Central memory CD4-positive, alpha-beta T cell (primary cell): ENCODE results near the gene THSD8.
"Not testable (repeated sequence)": the region's sequence is repeated elsewhere in the genome, so short reads cannot be mapped to it uniquely, and the experiment has no call there.

Experiments
- DNase-seq: peaks from one replicate; pipeline ENCODE4 v3.0.0; 2022

Gene THSD8

GRCh38 chr19:12825254-12826131 is 23.6 kb downstream of the THSD8 start:
- DNase-seq: no peak

DNA sequence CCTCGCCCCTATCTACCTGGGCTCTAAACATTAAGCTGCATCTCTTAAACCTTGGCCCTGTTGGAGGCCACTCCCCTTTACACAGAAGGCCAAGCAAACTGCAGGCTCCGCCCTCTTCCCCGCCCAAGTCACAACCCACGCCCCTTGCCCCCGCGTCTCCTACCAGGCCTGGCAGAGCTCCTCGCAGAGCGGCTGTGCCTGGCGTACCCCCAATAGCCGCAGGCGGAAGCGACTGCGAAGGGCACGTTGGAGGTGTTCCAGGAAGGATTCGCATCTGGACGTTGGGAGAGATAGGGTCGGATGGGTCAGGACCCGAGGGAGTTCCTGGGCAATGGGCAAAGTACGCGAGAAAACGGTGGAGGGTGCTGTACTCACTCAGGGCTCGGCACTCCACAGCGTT is 26.6 kb downstream of the THSD8 start:
- no peak for DNase-seq

DNA sequence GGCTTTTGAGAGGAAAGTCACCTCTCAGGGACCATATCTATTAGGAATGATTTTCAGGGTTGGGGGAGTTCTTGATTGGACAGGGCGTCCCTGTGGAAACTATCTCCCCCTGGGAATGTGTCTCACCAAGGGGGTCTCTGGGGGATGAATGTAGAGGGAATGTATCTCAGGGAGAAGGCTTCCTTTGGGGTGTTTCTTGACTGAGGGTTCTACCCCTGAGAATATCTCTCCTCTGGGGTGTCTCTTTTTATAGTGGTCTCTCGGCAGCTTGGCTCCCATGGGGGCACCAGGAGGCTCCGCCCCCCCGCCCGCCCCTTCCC is 31.5 kb downstream of the THSD8 start:
- DNase-seq: no peak

GRCh38 chr19:12833738-12834565 is 32.1 kb downstream of the THSD8 start:
- no peak for DNase-seq

DNA sequence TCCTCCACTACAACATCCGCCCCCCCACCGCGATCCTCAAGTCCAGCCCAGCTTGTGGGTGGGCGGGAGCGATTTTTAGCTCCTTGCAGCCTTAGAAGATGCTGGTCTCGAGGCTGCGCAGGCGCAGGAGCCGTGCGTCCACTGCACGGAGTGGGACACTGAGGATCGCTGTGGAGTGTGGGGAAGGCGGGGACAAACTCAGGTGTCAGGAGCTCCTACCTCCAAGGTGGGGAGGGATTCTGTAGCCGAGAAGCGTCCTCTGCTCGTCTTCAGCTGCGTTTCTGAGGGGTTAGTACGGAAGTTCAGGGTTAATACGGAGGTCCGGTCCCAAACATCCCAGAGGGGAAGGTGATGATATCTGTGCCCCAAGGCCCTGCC is 32.7 kb downstream of the THSD8 start, which contains the start of gene RTBDN:
Gene RTBDN, minus strand, starts transcription at position 14 of the 378 bp plus-strand sequence. CDS start 4,600 bp downstream, outside the sequence.
- DNase-seq: no peak

DNA sequence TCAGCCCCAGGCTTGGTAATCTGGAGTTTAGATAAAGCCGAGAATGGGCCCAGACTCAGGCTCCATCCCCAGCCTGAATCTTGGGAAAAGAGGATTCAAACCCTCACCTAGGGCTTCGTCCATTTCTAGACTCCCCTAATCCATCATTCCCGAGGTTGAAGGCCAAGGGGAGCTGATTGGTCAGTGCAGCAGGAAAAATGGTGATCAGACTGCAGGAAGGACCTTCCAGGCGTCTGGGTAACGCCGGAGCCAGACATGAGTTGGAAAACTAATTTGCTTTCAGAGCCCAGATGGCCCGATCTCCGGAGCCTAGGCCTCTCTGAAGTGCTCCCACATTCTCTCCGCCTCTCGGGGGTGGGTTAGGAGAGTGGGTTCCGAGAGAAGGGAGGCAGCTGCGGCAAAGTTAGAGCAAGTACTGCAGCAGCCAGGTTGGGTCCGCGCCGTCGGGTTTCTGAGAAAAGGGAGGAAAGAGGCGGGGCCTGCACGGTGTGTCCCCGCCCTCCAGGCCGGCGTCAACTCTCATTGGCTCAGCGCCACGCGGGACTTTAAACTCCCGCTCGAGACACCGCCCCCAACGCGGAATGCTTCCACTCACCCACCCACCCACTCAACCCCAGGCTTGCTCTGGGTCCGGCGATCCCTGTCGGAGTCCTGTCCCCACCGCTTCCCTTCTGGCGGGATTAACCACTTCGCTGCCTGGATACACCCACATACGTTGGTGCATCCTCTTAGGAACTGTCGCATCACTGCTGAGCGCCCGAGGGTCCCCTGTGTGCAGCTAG is 33.3 kb downstream of the THSD8 start:
- DNase-seq: no peak

GRCh38 chr19:12836529-12836863 is 34.6 kb downstream of the THSD8 start:
- DNase-seq: no peak

DNA sequence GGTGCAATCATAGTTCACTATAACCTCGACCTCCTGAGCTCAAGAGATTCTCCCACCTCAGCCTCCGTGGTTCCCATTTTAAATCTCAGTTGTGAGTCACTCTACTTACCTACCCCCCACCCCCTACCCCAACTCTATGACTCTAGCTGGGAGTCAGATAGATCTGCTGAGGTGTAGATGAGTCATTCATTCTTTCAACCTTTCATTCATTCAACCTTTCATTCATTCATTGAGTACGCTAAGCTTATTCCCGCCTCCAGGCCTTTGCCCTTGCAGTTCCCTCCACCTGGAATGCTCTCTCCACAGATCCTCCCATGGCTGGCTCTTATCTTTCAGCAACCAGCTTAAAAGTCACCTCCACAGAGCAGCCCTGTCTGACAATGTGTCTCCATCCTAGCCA is 35.4 kb downstream of the THSD8 start:
- DNase-seq: no peak

DNA sequence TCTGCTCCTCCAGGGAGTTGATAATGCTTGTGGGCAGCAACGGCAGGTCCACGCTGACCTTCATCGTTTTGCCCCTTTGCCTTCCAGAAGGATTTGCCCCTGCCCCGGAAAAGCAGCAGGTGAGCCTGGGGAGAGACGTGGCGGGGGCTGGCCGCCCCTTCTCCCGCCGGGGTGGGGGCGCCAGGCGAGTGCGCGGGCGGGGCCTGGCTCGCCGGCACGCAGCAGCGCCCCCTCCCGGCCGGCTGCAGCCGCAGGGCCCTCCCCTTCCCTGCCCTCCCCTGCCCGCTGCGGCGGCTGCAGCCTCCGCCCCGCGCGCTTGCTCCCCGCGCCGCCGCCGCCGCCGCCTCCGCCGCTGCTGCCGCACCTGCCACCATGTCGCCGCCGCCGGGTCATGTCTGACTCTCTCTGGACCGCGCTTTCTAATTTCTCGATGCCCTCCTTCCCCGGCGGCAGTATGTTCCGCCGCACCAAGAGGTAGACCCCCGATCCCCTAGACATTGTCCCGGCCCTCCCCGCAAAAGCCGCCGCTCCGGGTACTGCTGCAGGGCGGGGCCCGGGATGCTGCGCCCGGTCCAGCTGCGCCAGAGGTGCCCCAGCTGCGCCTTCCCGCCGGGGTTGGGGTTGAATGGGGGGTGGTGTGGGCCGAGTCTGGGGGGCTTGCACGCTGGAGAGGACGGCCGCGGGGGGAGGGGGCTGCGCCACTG is 36.5 kb downstream of the THSD8 start, which contains the start of gene MAST1:
Gene MAST1, plus strand, starts transcription at position 334 of the 704 bp plus-strand sequence. Its CDS starts 58 bp downstream, at position 392.
- DNase-seq: peak; percentile 41

- no peak for DNase-seq
These were observed 37.3 kb downstream of the THSD8 start for GRCh38 chr19:12838886-12839756.

DNA sequence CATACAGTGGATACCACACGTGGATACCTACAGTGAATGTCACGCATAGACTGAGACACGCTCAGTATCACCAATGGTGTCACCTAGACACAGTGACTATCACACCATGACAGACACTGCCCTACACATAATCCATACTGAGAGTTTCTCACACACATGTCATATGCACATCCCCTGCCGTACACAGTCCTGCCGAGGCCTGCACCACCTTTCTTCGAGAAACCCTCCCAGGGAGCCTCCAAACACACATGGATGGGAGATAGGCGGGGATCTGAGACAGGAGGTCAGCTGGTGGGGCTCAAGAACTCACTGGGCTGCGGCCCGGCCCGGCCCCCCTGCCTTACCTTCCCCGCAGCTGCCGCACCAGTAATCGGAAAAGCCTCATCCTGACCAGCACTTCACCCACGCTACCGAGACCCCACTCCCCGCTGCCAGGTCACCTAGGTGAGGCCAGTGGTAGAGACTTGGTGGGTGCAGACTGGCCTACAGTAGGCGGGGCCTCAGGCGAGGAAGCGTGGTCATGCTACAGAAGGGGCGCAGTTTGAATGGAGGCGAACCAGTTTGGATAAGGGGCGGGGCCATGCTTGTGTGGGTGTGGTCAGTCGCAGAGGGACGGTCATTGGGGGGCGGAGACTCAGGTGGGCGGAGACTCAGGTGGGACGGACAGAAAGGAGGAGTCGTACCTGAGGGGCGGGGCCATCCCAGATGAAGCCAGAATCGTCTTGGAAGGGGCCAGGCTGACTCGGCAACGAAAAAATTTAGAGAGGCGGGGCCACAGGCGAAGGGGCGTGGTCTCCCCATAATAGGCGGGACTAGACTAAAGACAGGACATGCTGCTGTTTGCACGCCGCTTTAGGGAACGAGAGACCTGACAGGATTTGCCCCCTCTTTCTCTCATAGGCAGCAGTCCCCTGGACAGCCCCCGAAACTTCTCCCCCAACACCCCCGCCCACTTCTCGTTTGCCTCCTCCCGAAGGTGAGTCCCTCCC is 38.5 kb downstream of the THSD8 start:
- no peak for DNase-seq

GRCh38 chr19:12841094-12841493 is 39.2 kb downstream of the THSD8 start:
- no peak for DNase-seq

GRCh38 chr19:12842511-12842910 is 40.6 kb downstream of the THSD8 start:
- no peak for DNase-seq

- no peak for DNase-seq
These were observed 41.5 kb downstream of the THSD8 start for GRCh38 chr19:12843328-12843727.

DNA sequence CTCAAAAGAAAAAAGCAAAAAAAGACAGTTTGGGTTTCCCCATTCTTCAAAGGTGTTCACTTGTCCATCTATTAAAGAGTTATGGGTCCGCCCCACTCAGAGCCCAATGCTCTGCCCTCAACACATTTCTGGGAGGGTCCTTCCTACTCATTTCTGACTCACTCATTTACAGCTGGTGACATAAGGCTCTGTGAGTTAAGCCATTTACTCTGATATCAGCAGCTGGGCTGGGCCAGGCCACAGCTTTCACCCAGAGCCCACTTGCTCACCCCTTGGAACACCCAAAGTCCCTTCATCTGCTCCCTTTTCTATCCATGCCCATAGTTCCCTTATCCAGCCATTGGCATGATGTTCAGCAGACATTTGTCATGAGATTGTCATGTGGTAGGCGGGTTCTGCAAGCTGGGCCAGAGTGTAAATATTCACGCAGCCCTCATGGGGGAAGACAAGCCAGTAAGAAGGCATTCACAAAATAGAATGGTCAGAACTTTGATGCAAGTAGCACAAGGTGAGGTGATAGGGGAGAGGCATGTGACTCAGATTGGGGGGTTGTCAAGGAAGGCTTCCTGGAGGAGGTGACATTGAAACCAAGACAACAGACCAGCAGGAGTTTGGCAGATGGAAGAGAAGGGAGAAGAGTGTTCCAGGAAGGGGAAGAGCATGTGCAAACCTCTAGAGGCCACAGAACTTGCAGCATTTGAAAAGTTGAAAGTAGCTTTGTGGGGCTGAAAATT is 42.3 kb downstream of the THSD8 start:
- DNase-seq: no peak

- not testable (repeated sequence) for DNase-seq
These were observed 44.7 kb downstream of the THSD8 start for GRCh38 chr19:12846613-12847012.

- DNase-seq: peak; percentile 70
These were observed 45.6 kb downstream of the THSD8 start for GRCh38 chr19:12847159-12848139.
